Breast epithelium (tissue), 4 donors: ENCODE data around the gene CNTRL. TPM values are rescaled to one million over a fixed set of nuclear protein-coding genes. Genes with fewer than 3 reads are reported as not detected.
A peak's percentile ranks its signal among the peaks of the same experiment; 100 is the strongest.

Source experiments
- DNase-seq, 2 donors: peaks; one replicate each; pipeline ENCODE4 v3.0.0-alpha.2; 2019; ENCODE audit warnings: low spot score in 2 of 2
- H3K27ac ChIP-seq, 2 donors: fragments of 200-600 bp; sonication (generic) in 1 of 2; one replicate each; pipeline ENCODE4 v1.5.1; 2016 to 2019; ENCODE audit warnings: mild to moderate bottlenecking in 1 of 2
- H3K27me3 ChIP-seq, 2 donors: fragments of 200-600 bp; sonication (generic) in 1 of 2; one replicate each; pipeline versions ENCODE4 v1.5.1 to v1.6.0; 2017 to 2019; ENCODE audit warnings: control low read depth in 1 of 2, mild to moderate bottlenecking in 1 of 2
- H3K36me3 ChIP-seq: fragments of 200-600 bp; one replicate; pipeline ENCODE4 v1.5.1; 2019
- H3K4me1 ChIP-seq, 2 donors: fragments of 200-600 bp; sonication (generic); one replicate each; pipeline ENCODE4 v1.5.1; 2016 to 2019; ENCODE audit warnings: control low read depth in 1 of 2
- H3K4me3 ChIP-seq, 3 donors: fragments of 200-600 bp; sonication (generic); 1 replicate in 2 of 3; 2 replicates in 1 of 3; pipeline ENCODE4 v1.5.1; 2016 to 2019; ENCODE audit warnings: mild to moderate bottlenecking in 3 of 3, moderate library complexity in 2 of 3
- H3K9me3 ChIP-seq, 2 donors: fragments of 200-600 bp; sonication (generic) in 1 of 2; one replicate each; pipeline ENCODE4 v1.5.1; 2016 to 2019; ENCODE audit warnings: control low read depth in 1 of 2
- POLR2A ChIP-seq: fragments of 450-650 bp; IDR thresholded peaks from one replicate; pipeline ENCODE4 v1.6.1; 2016; ENCODE audit warnings: antibody characterized with exemption, mild to moderate bottlenecking, moderate library complexity
- POLR2AphosphoS5 ChIP-seq, 3 donors: sonication (generic); formaldehyde crosslinking; IDR thresholded peaks; one replicate each; pipeline ENCODE4 v1.6.1; 2017; ENCODE audit warnings: antibody characterized with exemption in 3 of 3
- intact Hi-C: fragments of 100-400 bp; cut with DNase I; formaldehyde crosslinking; loops from one replicate; pipeline ENCODE4 v1.15.1; 2023; ENCODE audit warnings: low total_unique reads
- total RNA-seq, 3 donors: library from RNA; depleted of rRNA; stranded (reverse); fragments of >200 nt; gene quantifications; one replicate each; pipeline ENCODE4 v1.1.0, GENCODE V29; 2016
- TF ChIP-seq, protein P1 (sequence below), 3 donors: fragments of 450-650 bp; IDR thresholded peaks; one replicate each; pipeline ENCODE4 v1.5.1; 2016 to 2017; ENCODE audit warnings: antibody characterized with exemption in 3 of 3, mild to moderate bottlenecking in 3 of 3, moderate library complexity in 3 of 3

CNTRL gene
- total RNA-seq, 3 donors from 2014 or later = 18.4 to 26.8 (median 22.9) TPM

DNA sequence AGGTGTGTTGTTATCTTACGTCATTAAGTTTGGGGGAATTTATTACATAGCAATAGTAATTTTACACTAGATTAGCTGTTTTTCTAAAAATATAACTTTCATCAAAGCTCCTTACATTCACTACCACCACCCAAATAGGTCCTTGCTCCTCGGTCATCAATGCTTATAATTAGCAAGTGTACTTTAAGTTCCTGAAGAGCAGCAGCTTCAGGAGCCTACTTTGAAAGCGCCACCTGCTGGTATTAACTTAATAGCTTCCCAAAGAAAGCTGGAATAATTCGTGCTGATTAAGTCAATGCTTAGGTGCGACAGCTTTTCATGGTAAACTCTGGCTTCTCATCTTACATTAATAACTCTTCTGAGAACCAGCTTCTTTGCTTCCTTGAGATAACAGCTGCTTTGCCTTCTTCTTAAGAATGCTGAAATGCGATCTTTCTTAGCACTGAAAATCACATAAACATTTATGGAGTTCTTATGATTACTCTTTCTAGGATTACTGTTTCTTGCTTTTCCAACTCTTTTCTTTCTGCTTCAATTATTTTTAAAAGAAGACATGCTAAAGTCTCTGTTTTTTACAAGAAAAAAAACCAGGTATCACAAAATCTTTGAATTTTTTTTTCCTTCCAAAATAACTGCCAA is 14.6 kb upstream of the CNTRL start:
- H3K4me1 ChIP-seq = no peaks in the 10 kb centered on the region
- no peak overlapping the region for H3K4me3 ChIP-seq
- H3K36me3 ChIP-seq = no peaks in the 10 kb centered on the region
- no peak overlapping the region for H3K27ac ChIP-seq
- H3K27me3 ChIP-seq = no peaks in the 10 kb centered on the region
- TF ChIP-seq POLR2AphosphoS5 (IDR thresholded peaks at IDR 0.05) (no peak), POLR2A (no peak)
- TF ChIP-seq, protein P1, sequence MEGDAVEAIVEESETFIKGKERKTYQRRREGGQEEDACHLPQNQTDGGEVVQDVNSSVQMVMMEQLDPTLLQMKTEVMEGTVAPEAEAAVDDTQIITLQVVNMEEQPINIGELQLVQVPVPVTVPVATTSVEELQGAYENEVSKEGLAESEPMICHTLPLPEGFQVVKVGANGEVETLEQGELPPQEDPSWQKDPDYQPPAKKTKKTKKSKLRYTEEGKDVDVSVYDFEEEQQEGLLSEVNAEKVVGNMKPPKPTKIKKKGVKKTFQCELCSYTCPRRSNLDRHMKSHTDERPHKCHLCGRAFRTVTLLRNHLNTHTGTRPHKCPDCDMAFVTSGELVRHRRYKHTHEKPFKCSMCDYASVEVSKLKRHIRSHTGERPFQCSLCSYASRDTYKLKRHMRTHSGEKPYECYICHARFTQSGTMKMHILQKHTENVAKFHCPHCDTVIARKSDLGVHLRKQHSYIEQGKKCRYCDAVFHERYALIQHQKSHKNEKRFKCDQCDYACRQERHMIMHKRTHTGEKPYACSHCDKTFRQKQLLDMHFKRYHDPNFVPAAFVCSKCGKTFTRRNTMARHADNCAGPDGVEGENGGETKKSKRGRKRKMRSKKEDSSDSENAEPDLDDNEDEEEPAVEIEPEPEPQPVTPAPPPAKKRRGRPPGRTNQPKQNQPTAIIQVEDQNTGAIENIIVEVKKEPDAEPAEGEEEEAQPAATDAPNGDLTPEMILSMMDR (IDR thresholded peaks at IDR 0.05) = peak in 2 of 3 donors; percentile 67 to 68
- H3K9me3 ChIP-seq = no peaks in the 10 kb centered on the region
- intact Hi-C loops = no loop called here
- DNase-seq = no peak

DNA sequence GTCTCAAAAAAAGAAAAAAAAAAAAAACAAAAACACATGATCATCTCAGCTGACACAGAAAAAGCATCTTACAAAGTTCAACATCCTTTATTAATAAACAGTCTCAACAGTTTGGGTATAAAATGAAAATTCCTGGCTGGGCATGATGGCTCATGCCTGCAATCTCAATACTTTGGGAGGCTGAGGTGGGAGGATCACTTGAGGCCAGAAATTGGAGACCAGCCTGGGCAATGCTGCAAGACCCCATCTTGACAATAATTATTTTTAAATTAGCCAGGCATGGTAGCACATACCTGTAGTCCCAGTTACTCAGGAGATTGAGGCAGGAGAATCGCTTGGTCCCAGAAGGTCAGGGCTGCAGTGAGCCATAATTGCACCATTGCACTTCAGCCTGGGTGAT is 7.9 kb upstream of the CNTRL start:
- no peak for TF ChIP-seq POLR2AphosphoS5 (IDR thresholded peaks at IDR 0.05)
- TF ChIP-seq, protein P1 (IDR thresholded peaks at IDR 0.05) = no peak
- no peak for TF ChIP-seq POLR2A

DNA sequence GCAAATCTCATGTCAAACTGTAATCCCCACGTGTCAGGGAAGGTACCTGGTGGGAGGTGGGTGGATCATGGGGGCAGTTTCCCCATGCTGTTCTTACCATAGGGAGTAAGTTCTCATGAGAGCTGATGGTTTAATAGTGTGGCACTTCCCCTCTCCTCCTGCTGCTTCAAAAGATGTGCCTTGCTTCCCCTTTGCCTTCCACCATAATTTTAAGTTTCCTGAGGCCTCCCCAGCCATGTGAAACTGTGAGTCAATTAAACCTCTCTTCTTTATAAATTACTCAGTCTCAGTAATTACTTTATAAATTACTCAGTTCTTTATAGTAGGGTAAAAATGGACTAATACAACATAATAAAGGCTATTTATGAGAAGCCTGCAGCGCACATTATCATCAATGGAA is 7.1 kb upstream of the CNTRL start:
- Histone ChIP-seq H3K4me3 (no peak overlapping the region), H3K4me1 (no peaks in the 10 kb centered on the region), H3K27me3 (no peaks in the 10 kb centered on the region), H3K27ac (no peak overlapping the region), H3K9me3 (no peaks in the 10 kb centered on the region), H3K36me3 (no peaks in the 10 kb centered on the region)
- TF ChIP-seq, protein P1 (IDR thresholded peaks at IDR 0.05) = no peak
- no peak for TF ChIP-seq POLR2A
- TF ChIP-seq POLR2AphosphoS5 (IDR thresholded peaks at IDR 0.05) = no peak
- intact Hi-C loops = no loop called here
- DNase-seq = no peak

More for the DNA sequence above, 7.9 kb upstream of the CNTRL start:
- H3K4me1 ChIP-seq = no peaks in the 10 kb centered on the region
- intact Hi-C loops = no loop called here
- no peaks in the 10 kb centered on the region for H3K27me3 ChIP-seq
- DNase-seq = no peak
- H3K36me3 ChIP-seq = no peaks in the 10 kb centered on the region
- no peak overlapping the region for H3K27ac ChIP-seq
- no peak overlapping the region for H3K4me3 ChIP-seq
- H3K9me3 ChIP-seq = no peaks in the 10 kb centered on the region

DNA sequence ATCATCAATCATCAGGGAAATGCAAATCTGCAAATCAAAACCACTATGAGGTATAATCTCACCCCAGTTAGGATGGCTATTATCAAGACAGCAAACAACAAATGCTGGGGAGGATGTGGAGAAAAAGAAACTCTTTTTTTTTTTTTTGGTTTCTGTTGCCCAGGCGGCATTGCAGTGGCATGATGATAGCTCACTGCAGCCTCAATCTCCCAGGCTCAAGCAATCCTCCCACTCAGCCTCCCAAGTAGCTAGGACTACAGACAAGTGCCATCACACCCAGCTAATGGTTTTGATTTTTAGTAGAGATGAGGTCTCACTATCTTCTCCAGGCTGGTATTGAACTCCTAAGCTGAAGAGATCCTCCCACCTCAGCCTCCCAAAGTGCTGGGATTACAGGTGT is 5.4 kb upstream of the CNTRL start:
- no peak for DNase-seq
- no peaks in the 10 kb centered on the region for H3K27me3 ChIP-seq
- no peaks in the 10 kb centered on the region for H3K9me3 ChIP-seq
- H3K4me1 ChIP-seq = no peaks in the 10 kb centered on the region
- no peaks in the 10 kb centered on the region for H3K36me3 ChIP-seq
- intact Hi-C loops = no loop called here
- H3K27ac ChIP-seq = no peak overlapping the region
- no peak for TF ChIP-seq POLR2A
- TF ChIP-seq, protein P1 (IDR thresholded peaks at IDR 0.05) = no peak
- TF ChIP-seq POLR2AphosphoS5 (IDR thresholded peaks at IDR 0.05) = no peak
- no peak overlapping the region for H3K4me3 ChIP-seq

DNA sequence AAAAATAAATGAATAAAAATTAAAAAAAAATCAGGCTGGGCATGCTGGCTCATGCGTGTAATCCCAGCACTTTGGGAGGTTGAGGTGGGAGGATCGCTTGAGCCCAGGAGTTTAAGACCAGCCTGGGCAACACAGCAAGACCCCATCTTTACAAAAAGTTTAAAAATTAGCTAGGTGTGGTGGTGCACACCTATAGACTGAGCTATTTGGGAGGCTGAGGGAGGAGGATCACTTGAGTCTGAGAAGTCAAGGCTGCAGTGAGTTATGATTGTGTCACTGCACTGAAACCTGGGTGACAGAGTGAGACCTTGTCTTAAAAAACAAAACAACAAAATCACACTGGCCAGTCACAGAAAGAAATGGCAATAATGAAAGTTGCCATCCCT is 3.4 kb upstream of the CNTRL start:
- Histone ChIP-seq H3K9me3 (no peaks in the 10 kb centered on the region), H3K27me3 (no peaks in the 10 kb centered on the region), H3K27ac (peak overlapping the region; percentile 76 to 85), H3K4me1 (no peaks in the 10 kb centered on the region), H3K36me3 (no peaks in the 10 kb centered on the region), H3K4me3 (peak overlapping the region; percentile 65 to 80 (median 74))
- TF ChIP-seq, protein P1 (IDR thresholded peaks at IDR 0.05) = no peak
- TF ChIP-seq POLR2AphosphoS5 (IDR thresholded peaks at IDR 0.05) = no peak
- no peak for TF ChIP-seq POLR2A
- intact Hi-C loops = no loop called here
- DNase-seq = no peak
